Nephron (organoid): ENCODE results near the gene PRKCA.

Source experiments
- H3K27ac Mint-ChIP-seq, 3 experiments: 2 replicates each; pipeline ENCODE4 v1.8.0; 2020; ENCODE audit warnings: mixed read lengths in 3 of 3, mild to moderate bottlenecking in 2 of 3, moderate library complexity in 1 of 3
- H3K27me3 Mint-ChIP-seq: 2 replicates; pipeline ENCODE4 v1.8.0; 2021; ENCODE audit warnings: low read depth, mild to moderate bottlenecking, moderate library complexity, mixed read lengths
- H3K36me3 Mint-ChIP-seq: 2 replicates; pipeline ENCODE4 v1.8.0; 2020; ENCODE audit warnings: low read depth, mixed read lengths
- H3K4me1 Mint-ChIP-seq: 2 replicates; pipeline ENCODE4 v1.8.0; 2020; ENCODE audit warnings: mixed read lengths
- H3K4me3 Mint-ChIP-seq, 3 experiments: 2 replicates each; pipeline ENCODE4 v1.8.0; 2020; ENCODE audit warnings: mild to moderate bottlenecking in 3 of 3, mixed read lengths in 3 of 3, moderate library complexity in 2 of 3
- H3K9me3 Mint-ChIP-seq: 2 replicates; pipeline ENCODE4 v1.8.0; 2020; ENCODE audit warnings: mixed read lengths
- TF ChIP-seq, protein P1 (sequence below), 3 experiments: fragments of 200-600 bp; sonication (generic); IDR thresholded peaks; one replicate each; pipeline ENCODE4 v1.5.0; 2021; ENCODE audit warnings: antibody characterized with exemption in 3 of 3; ENCODE audit not compliant: unreplicated experiment in 3 of 3

PRKCA gene

DNA sequence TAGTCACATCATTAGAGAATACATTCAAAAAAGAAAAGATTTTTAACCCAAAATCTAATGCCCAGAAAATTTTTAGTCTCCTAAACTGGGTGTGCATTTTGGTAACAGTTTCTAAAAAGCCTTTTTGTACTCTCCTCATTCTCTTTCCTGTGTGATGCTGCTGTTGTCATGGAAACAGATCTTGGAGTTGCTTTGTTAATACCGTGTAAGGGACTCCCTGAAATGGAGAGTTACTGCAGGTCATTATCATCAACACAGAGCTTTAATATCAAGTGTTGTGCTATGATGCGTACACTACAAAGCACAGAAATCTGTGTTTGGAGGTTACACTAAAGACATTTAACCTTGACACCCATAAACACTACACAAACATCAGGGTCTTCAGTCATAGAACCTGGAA lies 216.3 kb downstream of the PRKCA start:
- peak overlapping the region in 1 of 3 experiments; percentile 16 for H3K27ac Mint-ChIP-seq
- no peaks in the 10 kb centered on the region for H3K9me3 Mint-ChIP-seq
- H3K27me3 Mint-ChIP-seq, result no peaks in the 10 kb centered on the region
- no peak overlapping the region for H3K4me3 Mint-ChIP-seq
- H3K4me1 Mint-ChIP-seq, result peaks cover 44% of the 10 kb centered on the region
- no peaks in the 10 kb centered on the region for H3K36me3 Mint-ChIP-seq
- TF ChIP-seq, protein P1, sequence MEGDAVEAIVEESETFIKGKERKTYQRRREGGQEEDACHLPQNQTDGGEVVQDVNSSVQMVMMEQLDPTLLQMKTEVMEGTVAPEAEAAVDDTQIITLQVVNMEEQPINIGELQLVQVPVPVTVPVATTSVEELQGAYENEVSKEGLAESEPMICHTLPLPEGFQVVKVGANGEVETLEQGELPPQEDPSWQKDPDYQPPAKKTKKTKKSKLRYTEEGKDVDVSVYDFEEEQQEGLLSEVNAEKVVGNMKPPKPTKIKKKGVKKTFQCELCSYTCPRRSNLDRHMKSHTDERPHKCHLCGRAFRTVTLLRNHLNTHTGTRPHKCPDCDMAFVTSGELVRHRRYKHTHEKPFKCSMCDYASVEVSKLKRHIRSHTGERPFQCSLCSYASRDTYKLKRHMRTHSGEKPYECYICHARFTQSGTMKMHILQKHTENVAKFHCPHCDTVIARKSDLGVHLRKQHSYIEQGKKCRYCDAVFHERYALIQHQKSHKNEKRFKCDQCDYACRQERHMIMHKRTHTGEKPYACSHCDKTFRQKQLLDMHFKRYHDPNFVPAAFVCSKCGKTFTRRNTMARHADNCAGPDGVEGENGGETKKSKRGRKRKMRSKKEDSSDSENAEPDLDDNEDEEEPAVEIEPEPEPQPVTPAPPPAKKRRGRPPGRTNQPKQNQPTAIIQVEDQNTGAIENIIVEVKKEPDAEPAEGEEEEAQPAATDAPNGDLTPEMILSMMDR (IDR thresholded peaks at IDR 0.05; ENCODE audit: unreplicated experiment in 3 of 3), result no peak

DNA sequence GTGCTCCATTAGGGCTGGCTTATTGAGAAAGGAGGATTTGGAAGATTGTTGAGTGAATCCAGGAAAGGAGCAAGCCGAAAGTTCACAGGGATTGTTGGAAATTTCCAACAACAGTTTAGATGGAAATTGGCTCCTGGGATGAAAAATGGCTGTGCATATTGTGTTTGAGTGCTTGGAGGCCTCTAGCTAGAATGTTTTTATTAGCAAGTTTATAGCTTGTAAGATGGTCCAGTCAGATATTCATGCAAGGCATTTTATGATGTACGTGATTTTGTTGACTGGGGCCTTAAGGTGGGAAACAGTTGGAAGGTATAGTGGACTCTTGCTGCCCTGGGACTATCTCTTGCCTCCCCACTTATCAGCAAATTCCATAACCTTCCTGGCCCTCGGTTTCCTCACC lies 216.7 kb downstream of the PRKCA start:
- H3K9me3 Mint-ChIP-seq, result no peaks in the 10 kb centered on the region
- peaks cover 49% of the 10 kb centered on the region for H3K4me1 Mint-ChIP-seq
- H3K36me3 Mint-ChIP-seq, result no peaks in the 10 kb centered on the region
- TF ChIP-seq, protein P1 (IDR thresholded peaks at IDR 0.05; ENCODE audit: unreplicated experiment in 3 of 3), result no peak
- no peaks in the 10 kb centered on the region for H3K27me3 Mint-ChIP-seq
- H3K4me3 Mint-ChIP-seq, result no peak overlapping the region
- H3K27ac Mint-ChIP-seq, result peak overlapping the region in 1 of 3 experiments; percentile 16

DNA sequence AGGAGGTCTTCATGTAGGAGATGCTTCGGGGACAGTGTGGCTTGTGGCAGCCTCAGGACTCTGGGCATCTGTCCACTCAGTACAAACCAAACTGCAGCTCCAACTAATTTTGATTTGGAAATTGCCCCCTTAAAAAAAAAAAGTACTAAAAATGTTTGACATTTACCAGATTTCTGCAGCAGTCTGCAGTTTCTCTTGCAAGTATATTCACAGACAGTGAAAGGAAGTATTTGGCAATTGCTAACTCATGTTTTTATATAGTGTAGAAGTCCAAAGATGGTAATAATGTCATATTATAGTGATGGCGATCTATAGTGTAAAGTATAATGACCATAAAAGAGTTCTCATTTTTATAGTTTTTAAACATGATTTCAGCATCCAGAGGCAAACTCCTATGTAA lies 218.6 kb downstream of the PRKCA start:
- H3K27ac Mint-ChIP-seq, result peak overlapping the region in 2 of 3 experiments; percentile 22 to 34
- H3K4me3 Mint-ChIP-seq, result no peak overlapping the region
- peaks cover 50% of the 10 kb centered on the region for H3K4me1 Mint-ChIP-seq
- no peaks in the 10 kb centered on the region for H3K27me3 Mint-ChIP-seq
- no peaks in the 10 kb centered on the region for H3K9me3 Mint-ChIP-seq
- H3K36me3 Mint-ChIP-seq, result no peaks in the 10 kb centered on the region
- TF ChIP-seq, protein P1 (IDR thresholded peaks at IDR 0.05; ENCODE audit: unreplicated experiment in 3 of 3), result no peak

DNA sequence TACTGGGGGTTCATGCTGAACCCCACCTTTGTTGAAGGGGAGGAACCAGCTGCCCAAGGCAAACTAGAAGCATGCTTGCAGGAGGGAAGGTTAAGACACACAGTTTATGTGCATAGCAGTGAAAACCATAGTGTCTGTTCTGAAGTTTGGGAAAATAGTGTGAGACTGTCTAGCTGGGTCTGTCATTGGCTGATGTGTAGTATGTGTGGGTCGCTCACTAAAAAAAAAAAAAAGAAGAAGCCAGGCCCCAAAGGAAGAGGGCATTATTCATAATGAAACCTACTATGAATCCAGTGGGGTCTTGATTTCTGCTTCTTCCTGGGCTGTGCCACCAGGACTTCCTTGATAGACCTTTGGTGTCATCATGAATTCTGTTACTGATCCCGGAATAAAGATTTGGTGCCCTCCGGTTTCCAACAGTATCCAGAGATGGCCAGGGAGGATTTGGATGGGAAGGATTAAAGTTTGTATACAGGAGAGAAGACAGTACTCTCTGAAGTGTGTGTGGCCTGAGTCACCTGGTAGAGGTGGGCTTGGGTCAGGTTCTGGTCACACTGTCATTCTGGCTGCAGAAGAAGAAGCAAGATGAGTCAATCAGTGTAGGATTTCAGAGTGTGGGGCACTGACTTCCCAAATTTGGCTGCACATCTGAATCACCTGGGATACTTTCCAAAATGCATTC lies 220.3 kb downstream of the PRKCA start:
- H3K9me3 Mint-ChIP-seq, result no peaks in the 10 kb centered on the region
- H3K27ac Mint-ChIP-seq, result peak overlapping the region in 2 of 3 experiments; percentile 59 to 60
- no peak overlapping the region for H3K4me3 Mint-ChIP-seq
- H3K4me1 Mint-ChIP-seq, result peaks cover 50% of the 10 kb centered on the region
- no peaks in the 10 kb centered on the region for H3K27me3 Mint-ChIP-seq
- H3K36me3 Mint-ChIP-seq, result no peaks in the 10 kb centered on the region
- TF ChIP-seq, protein P1 (IDR thresholded peaks at IDR 0.05; ENCODE audit: unreplicated experiment in 3 of 3), result no peak

DNA sequence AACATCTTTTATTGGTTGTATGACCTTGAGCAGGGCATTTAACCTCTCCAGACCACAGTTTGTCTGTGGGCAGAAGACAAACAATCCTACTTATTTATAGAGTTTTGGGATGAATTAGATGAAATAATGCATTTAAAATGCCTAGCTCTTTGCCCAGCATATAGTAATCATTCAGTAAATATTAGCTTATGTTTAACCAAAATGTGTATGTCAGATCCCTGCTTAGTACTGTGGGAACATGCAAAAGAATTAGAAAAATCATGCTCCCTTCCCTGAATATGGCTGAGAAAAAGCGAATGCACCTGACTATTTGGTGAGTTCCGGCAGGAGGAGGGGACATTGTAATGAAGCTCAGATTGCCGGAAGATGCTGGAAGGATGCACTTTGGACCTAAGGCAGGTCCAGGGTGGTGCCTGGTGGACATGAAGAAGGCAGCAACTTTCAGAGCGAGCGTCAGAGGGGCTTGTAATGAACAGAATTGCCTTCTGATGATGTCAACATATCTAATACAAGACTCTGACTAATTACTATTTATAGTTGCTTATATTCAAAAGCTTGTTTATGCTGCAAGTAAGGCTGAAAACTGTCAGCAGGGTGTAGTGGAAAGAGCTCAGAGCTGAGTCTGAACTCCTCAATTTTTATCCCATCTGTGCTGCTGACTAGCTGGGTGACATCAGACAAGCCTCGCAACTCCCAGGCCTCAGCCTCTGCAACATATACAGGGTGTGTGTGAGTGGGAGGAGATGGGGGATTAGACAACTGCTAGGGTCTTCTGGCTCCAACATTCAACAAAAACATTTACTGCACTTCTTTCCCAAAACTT lies 221.2 kb downstream of the PRKCA start:
- H3K9me3 Mint-ChIP-seq, result no peaks in the 10 kb centered on the region
- no peaks in the 10 kb centered on the region for H3K36me3 Mint-ChIP-seq
- H3K4me3 Mint-ChIP-seq, result no peak overlapping the region
- H3K27me3 Mint-ChIP-seq, result no peaks in the 10 kb centered on the region
- H3K4me1 Mint-ChIP-seq, result peaks cover 45% of the 10 kb centered on the region
- TF ChIP-seq, protein P1 (IDR thresholded peaks at IDR 0.05; ENCODE audit: unreplicated experiment in 3 of 3), result no peak
- H3K27ac Mint-ChIP-seq, result peak overlapping the region; percentile 3 to 75 (median 59)
